NK-92 (cell line): ENCODE measurements around the gene PIP5K1B.

ENCODE experiments used
- DNase-seq: peaks from one replicate; lab custom pipeline; 2025; ENCODE audit not compliant: unreplicated experiment; lab: John Stamatoyannopoulos, UW

PIP5K1B gene

DNA sequence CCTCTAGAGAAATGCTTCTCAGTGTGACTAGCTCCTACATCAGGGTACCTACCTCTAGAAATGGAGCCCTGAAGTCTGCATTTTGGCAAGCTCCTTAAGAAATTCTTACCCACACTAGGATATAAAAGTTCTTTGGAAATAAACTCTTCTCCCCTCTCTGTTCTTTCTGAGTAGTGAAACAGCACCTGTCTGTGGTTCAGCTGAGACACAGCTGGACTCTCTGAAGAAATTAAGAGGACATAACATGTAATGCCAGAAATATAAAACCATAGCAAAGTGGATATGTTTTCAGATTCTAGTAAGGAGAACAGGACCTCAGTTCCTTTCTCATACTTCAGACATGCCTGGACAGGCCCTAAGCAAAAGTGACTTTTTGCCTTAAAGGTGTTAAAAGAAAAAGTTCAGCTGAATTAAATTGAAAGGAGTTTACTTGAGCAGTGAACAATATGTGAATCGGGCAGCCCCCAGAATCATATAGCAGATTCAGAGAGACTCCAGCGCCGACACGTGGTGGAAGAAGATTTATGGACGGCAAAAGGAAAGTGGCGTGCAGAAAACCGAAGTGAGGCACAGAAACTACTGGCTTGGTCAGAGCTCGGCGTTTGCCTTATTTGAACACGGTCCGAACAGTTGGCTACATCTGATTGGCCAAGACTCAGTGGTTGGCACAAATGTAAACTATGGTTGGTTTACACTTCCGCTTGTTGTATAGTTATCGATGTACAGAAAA is 244.4 kb downstream of the PIP5K1B start:
- DNase-seq = no peak

DNA sequence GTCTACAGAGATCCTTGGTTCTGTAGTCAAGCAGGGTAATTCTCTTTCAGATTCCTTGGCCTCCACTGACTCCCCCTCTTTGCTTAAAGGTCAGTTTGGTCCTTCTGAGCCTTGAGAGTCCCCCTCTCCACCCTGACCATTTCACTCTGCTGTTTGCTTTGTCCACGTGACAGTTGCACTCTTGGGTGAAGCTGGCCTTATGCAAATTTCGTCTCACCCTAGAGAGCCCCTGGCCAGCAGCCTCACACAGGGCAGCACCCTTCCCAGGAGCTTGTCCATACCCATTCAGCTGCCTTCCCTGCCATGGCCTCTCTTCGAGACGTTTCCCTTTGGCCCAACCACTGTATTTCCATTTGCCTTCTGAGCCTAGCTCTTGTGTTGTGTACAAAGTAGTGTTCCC is 245.1 kb downstream of the PIP5K1B start:
- DNase-seq = no peak

DNA sequence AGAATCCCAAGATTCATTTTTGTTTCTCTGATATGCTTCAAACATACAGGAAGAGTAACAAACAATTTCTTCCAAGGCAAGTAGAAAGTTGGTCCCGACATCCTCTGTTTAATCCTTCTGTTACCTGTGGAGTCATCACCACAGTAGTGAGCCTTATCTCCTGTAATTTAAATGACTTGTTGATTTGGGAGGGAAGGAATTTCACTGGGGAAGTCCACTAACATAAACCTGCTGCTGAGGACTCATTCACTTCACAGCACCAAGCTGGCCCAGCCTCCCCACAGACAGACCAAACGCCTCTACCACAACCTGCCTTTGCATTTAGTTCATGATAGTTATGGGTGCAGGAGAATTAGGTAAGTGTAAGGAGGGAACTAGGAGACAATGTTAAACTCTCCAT is 245.6 kb downstream of the PIP5K1B start:
- DNase-seq = no peak

DNA sequence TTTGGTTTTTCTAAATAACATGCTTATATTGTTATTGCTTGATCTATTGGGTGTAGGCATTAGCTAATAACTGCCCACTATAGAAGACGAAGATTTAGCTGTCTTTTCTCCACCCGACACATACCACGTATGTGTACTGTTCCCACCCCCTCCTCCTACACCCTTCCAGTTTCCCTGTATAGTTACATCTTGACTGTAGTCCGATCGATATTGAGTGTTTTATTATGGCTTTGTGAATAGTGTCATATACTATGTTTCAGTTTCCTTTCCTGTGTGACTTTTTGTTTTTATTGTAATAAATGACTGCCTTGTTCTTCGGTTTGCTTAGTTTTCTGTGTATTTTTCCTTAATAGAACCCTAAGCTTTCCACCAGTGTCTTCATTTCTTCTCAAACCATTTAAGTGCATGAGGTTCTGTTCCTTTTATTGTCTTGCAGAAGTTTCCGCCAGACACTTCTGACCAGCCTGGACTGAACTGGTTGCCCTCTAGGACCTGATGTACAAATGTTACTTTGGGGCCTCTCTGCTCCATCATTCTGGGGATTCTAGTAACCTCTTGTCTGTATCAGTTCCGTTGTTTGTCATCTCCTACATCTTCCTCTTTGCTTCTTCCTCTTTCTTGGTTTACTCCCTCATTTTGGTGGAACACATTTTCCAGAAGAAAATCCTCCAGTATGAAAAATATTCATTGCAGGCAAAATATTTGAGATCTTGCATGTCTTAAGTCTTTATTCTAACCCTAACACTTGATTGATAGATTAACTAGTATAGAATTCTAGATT is 247.0 kb downstream of the PIP5K1B start:
- DNase-seq = no peak

DNA sequence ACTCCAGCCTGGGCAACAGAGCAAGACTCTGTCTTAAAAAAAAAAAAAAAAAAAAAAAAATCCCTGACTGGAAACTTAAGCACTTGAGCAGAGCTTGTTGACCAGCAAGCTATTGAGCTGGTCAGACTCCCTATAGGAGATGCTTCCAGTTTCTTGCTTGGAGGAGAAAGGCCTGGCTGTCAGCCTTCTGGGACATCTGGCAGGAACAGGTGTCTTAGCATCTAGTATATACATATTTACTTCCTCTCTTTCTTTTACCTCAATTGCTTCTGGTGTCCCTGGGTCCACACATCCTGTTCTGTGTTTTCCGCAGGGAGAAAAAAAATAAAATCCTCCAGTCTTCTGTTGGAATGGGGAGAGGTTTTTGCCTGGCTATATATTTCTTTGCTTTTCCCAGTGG is 248.7 kb downstream of the PIP5K1B start:
- no peak for DNase-seq

DNA sequence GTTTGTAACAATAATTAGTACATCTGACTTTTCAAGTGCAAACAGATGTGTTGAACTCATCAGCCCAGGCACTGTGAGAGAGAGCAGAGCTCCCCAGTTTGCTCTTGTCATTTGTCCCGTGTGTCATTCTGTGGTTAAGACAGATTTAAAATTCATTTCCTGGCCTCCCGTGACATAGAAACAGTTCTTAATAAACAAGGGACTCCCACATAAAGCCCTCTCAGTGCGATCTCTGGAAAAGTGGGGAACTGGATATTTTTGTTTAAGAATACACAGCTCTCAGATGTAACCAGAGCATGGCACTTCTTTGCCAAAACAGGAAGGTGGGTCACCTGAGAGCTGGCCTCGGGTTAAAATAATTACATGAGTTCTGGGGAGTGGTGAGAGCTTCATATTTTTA is 250.3 kb downstream of the PIP5K1B start:
- no peak for DNase-seq

DNA sequence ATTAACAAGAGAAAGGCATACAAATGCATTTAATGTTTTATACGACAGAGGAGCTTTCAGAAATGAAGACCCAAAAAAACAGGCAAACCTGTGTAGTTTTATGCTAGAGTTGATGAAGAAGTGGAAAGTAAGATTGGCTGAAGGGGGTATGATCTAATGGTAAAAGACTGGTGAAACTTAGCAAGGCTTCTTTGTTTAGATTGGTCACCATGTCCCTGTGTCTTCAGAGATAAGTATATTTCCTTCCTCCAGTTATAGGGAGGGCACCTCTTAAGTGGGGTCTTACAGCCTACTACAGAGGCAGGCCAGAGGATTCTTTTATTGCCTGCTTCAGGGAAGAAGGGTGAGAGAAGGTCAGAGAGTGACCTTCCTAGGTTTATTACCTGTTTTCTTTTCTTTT is 252.4 kb downstream of the PIP5K1B start:
- DNase-seq = no peak

DNA sequence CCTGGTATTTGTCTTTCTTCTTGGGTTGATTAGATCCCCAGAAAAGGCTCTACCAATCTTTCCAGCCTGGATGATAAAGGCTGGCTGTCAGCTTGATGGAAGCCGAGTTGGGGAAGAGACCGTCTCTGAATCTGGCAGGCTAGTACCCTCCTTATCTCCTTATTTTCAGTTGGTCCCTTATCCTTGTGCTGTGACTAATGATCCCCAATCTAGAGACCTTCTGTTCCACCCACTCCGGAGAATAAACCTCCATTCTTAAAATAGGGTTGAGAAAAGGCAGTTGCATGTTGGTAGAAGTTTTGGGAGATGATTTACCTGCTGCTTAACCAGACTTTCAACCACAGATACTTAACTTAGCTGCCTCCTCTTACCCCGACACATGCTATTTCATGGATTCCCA is 256.5 kb downstream of the PIP5K1B start:
- DNase-seq = no peak

DNA sequence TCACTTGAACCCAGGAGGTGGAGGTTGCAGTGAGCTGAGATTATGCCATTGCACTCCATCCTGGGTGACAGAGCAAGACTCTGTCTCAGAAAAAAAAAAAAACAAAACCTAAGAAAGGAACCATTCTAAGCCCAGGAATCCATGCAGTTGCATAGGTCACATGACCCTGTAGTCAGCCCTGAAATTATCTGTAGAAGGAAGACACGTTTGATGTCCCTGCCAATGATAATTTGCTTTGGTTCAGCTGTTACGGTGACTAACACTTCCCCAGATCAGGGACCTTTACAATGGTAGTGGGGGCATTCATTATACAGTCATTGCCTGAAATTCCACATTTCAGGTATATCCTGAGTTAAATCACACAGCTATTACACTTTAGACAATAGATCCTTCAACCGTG is 258.4 kb downstream of the PIP5K1B start:
- DNase-seq = no peak

DNA sequence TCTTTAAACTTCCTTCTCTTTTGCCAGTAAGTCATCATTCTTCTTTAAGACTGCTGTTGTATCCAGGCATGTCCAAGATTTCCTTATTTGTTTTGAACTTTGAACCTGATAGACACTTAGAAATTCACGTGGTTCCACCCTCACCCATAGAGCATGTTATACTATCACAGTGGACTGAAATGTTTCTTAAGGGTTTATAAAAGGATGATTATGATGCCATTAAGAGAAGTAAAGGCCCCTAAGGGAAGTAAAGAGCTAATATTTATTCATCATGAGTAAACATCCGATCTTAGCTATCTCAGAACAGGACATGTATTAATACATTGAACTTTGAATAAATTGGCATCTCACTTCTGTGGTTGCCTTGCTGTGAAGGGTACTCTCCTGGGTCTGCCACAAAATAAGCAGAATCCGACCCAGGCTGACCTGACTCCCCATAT is 259.1 kb downstream of the PIP5K1B start:
- no peak for DNase-seq

DNA sequence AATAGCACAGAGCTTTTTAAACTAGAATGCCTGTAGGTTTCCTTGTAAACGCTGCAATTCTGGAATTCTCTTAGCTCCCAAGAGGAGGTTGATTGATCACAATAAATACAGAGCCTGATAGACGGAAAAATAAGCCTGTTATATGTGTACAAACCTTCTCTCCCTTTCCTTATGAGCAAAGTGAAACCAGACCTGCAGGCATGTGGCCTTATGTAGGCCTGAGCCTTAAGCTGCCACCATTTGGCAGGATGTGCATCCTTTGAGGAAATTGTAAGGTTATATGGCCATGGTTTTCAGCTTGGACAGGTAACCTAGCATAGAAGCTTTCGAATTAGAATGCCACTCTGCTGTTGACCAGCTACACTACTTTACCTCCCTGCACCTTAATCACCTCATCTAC is 259.7 kb downstream of the PIP5K1B start:
- no peak for DNase-seq

DNA sequence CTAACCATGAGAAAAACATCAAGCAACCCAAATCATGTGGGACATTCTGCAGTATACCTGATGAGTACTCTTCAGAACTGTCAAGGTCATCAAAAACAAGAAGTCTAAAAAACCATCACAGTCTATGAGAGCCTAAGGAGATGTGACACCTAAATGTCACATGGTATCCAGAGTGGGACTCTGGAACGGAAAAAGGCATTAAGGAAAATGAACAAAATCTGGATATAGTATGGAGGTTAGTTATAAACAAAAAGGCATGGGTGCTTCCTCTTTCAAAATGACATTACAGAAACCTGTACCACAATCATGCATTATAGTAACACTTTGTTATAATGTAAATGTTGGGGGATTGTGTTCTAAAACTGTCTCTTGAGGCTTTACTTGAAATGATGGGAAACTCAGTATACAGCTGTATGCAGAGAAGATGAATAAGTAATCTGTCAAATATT is 261.5 kb downstream of the PIP5K1B start:
- DNase-seq = no peak

DNA sequence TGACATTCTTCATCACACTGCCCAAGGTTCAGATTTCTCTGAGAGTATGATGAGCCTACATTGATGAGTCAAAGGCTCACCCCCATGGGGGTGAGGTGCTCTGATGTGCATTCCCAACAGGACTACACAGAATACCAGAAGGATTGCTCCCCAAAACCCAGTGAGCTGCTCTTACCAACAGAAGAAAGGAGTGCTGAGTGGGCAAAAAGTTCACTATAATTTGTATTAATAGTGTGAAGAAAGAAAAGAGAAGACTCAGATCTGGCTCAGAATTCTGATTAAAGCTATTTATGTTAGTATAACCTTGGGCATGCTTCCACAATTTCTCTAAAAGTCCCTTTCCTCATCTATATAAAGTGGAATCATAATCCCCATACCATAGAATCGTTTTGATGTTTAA is 262.8 kb downstream of the PIP5K1B start:
- DNase-seq = no peak

DNA sequence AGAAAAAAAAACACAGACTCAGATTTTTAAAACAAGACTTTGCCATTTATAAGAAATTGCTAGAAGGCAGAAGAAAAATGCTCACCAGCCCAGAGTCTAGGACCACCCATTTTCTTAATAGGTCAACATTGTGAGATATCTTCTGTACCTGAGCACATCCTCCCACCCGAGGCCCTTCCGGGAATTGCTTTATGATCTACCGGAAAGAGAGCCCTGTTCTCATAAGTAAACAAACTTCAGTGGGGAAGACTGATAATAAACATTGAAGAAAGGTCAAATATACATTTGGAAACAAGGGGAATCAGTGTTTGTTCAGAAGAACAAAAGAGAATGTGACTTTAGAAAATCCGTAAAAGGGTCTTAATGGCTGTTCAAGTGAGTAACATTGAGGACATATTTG is 264.5 kb downstream of the PIP5K1B start:
- DNase-seq = no peak

DNA sequence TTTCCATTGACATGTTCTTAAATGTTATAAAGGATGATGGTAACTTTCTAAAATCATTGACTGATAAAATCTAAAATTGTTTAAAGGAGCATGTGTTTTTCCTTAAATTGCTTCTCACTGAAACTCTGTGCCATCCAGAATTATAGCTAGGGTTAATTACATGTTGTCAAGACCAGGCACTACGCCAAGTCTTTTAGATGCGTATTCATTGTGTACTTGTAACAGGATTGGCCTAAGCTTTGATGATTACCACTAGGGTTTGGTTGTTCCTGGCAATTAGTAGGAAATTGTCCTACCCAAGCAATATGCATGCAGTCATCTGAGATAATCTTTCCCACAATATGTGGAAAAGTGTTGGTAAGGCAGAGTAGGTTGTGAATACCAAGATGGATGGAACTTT is 265.1 kb downstream of the PIP5K1B start:
- DNase-seq = no peak

DNA sequence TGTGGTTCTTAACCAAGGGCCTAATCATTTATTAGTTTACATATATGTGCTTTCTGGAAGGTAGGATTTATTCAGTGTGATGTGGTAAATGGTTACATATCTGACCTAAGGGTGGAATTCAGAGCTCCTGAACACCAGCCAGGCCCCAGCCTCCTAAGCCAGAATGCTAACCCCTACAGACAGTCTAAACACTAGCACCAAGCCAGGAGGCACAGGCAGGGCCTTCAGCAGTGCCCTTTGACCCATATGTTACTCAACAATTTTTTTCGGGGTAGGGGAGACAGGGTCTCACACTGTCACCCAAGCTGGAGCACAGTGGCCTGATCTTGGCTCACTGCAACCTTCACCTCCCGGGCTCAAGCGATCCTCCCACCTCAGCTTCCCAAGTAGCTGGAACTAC is 268.6 kb downstream of the PIP5K1B start:
- no peak for DNase-seq

DNA sequence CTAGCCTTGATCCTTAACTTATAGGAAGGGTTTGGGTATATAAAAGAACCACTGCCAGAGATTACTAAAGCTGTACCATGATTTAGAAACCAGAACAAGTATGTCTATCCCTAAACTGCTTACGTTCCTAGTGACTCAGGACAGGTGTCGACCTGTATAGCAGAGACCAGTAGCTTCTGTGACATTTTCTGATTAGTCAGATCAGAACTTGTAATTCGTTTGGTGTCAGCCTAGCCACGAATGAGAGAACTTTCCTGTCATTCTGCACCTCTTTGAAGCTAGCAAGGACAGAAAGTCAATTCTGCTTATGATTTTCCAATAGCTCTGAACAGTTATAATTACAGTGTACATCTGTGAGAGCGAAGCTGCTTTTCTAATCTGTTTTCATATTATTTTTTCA is 269.4 kb downstream of the PIP5K1B start:
- no peak for DNase-seq

DNA sequence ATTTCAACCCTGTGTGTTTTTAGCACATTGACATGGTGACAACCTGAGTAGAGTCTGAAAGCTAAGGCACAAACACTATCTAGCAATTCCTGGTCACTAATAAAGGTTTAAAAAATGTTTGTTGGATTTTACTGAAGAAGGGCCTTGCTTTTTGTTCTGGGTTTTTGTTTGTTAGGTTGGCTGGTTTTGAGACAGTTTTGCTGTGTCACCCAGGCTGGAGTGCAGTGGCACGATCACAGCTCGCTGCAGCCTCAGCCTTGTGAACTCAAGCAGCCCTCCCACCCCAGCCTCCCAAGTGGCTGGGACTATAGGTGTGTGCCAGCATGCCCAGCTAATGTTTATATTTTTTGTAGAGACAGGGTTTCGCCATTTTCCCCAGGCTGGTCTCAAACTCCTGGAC is 269.9 kb downstream of the PIP5K1B start:
- DNase-seq = no peak

DNA sequence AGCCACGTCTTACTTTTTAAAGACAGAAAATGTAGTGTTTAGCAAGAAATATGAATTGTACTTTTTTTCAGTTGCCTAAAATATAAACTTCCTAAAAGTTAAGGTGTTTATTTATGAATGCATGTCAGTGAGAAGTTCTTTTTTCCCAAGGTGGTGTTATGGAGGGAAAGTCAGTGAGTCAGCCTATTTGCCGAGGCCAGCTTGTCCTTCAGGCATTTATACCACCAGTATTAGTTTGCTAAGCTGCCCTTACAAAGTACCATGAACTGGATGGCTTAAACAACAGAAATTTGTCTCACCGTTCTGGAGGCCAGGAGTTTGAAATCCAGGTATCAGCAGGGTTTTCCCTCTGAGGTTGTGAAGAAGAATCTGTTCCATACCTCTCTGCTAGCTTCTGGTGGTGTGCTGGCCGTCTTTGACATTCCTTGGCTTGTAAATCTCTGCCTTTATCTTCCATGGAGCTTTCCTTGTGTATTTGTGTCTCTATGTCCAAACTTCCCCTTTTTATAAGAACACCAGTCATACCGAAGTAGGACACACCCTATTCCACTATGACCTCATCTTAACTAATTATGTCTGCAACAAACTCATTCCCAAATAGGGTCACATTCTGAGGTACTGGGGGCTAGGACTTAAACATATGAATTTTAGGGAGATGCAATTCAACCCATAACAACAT is 270.5 kb downstream of the PIP5K1B start:
- DNase-seq = no peak

DNA sequence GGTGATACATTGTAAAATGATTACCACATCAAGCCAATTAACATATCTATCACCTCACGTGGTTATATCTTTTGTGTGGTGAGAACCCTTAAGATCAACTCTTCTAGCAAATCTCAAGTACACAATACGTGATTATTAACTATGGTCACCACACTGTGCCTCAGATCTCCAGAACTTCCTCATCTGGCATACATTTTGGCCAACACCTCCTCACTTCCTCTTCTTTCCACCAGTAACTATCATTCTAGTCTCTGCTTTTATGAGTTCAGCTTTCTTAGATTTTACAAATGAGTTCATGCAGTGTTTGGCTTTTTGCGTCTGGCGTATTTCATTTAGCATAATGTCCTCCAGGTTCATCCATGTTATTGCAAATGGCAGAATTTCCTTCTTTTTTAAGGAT is 273.0 kb downstream of the PIP5K1B start:
- DNase-seq = no peak

DNA sequence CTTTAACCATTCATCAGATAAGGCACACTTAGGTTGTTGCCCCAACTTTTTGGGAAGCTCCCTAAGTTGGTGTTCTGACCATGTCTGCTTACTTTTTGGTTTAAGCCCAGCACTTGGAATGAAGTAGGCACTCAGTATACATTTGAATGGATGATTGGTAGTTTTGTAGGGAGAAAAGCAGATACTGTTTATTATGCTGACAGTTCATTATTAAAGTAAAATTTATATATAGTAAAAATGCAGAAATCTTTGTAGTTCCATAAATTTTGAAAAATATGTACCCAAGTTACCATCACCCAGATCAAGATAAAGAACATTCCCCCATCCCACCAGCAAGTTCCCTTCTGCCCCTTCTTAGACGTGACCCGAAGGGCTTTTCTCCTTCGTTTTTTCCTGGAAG is 273.5 kb downstream of the PIP5K1B start:
- DNase-seq = no peak
